ENCODE results near the gene ABTB2.

The ABTB2 gene

GRCh38 chr11:34178209-34178821, 179.5 kb downstream of the ABTB2 start:
- H3K4me3 ChIP-seq (ENCODE audit: control insufficient read depth, low read depth, low read length), result no peak overlapping the region
- no peak for TF ChIP-seq CTCF (conservative IDR thresholded peaks at IDR 0.05; ENCODE audit: control insufficient read depth, insufficient read depth, low read depth, low read length)
- DNase-seq (ENCODE audit: low read depth), result no peak

- DNase-seq (ENCODE audit: low read depth), result no peak
- TF ChIP-seq CTCF (conservative IDR thresholded peaks at IDR 0.05; ENCODE audit: control insufficient read depth, insufficient read depth, low read depth, low read length), result no peak
- no peak overlapping the region for H3K4me3 ChIP-seq (ENCODE audit: control insufficient read depth, low read depth, low read length)
These were observed 181.0 kb downstream of the ABTB2 start for GRCh38 chr11:34176751-34177209.

- no peak overlapping the region for H3K4me3 ChIP-seq (ENCODE audit: control insufficient read depth, low read depth, low read length)
- no peak for TF ChIP-seq CTCF (conservative IDR thresholded peaks at IDR 0.05; ENCODE audit: control insufficient read depth, insufficient read depth, low read depth, low read length)
- no peak for DNase-seq (ENCODE audit: low read depth)
These were observed 182.4 kb downstream of the ABTB2 start for GRCh38 chr11:34175284-34176019.

- peak; percentile 60 for DNase-seq (ENCODE audit: low read depth)
- peak; percentile 77 for TF ChIP-seq CTCF (conservative IDR thresholded peaks at IDR 0.05; ENCODE audit: control insufficient read depth, insufficient read depth, low read depth, low read length)
- peak overlapping the region; percentile 36 for H3K4me3 ChIP-seq (ENCODE audit: control insufficient read depth, low read depth, low read length)
These were observed 183.3 kb downstream of the ABTB2 start for GRCh38 chr11:34174412-34175041.

- TF ChIP-seq CTCF (conservative IDR thresholded peaks at IDR 0.05; ENCODE audit: control insufficient read depth, insufficient read depth, low read depth, low read length), result no peak
- DNase-seq (ENCODE audit: low read depth), result no peak
- H3K4me3 ChIP-seq (ENCODE audit: control insufficient read depth, low read depth, low read length), result no peak overlapping the region
These were observed 184.8 kb downstream of the ABTB2 start for GRCh38 chr11:34173050-34173449.

GRCh38 chr11:34169686-34170085, 188.1 kb downstream of the ABTB2 start:
- H3K4me3 ChIP-seq (ENCODE audit: control insufficient read depth, low read depth, low read length), result no peak overlapping the region
- DNase-seq (ENCODE audit: low read depth), result no peak
- no peak for TF ChIP-seq CTCF (conservative IDR thresholded peaks at IDR 0.05; ENCODE audit: control insufficient read depth, insufficient read depth, low read depth, low read length)
